K562 (cell line): ENCODE results near the gene CRABP2. TPM values are rescaled to one million over a fixed set of nuclear protein-coding genes. Genes with fewer than 3 reads are reported as not detected.

Experiments used
- ATF3 ChIP-seq, 2 experiments: fragments of 450-650 bp in 1 of 2; sonication (generic) in 1 of 2; formaldehyde crosslinking in 1 of 2; IDR thresholded peaks in 1 of 2; conservative IDR thresholded peaks in 1 of 2; 2 replicates each; pipeline versions ENCODE4 v1.6.1 to v1.8.1; 2016 to 2023; ENCODE audit warnings: mild to moderate bottlenecking in 2 of 2, moderate library complexity in 2 of 2, inconsistent platforms in 1 of 2, missing genetic modification reagents in 1 of 2
- CBFA2T3 ChIP-seq: fragments of 450-650 bp; IDR thresholded peaks from 2 replicates; pipeline ENCODE4 v1.6.1; 2017
- CBX2 ChIP-seq: fragments of 200-600 bp; sonication (generic); IDR thresholded peaks from one replicate; pipeline ENCODE4 v1.6.1; 2012; ENCODE audit warnings: mild to moderate bottlenecking, low read length, inconsistent platforms; ENCODE audit not compliant: insufficient read depth, poor library complexity, severe bottlenecking
- ESRRB ChIP-seq: fragments of 250-450 bp; sonication (Bioruptor Pico); IDR thresholded peaks from 2 replicates; pipeline ENCODE4 v1.5.0; 2020; ENCODE audit warnings: mild to moderate bottlenecking, moderate library complexity, borderline replicate concordance
- FIP1L1 ChIP-seq: fragments of 200-400 bp; formaldehyde crosslinking; IDR thresholded peaks from 2 replicates; pipeline ENCODE4 v1.6.1; 2018; ENCODE audit warnings: mild to moderate bottlenecking, low read depth, low read length; ENCODE audit not compliant: poor library complexity, severe bottlenecking
- FOXK1 ChIP-seq: sonication (generic); formaldehyde crosslinking; IDR thresholded peaks from 2 replicates; pipeline ENCODE4 v1.8.0; 2022; ENCODE audit warnings: missing genetic modification reagents, mild to moderate bottlenecking, borderline replicate concordance
- GATAD2A ChIP-seq: fragments of 450-650 bp; IDR thresholded peaks from 2 replicates; pipeline ENCODE4 v1.6.1; 2017
- KDM2B ChIP-seq: fragments of 250-450 bp; sonication (Bioruptor Pico); IDR thresholded peaks from 2 replicates; pipeline ENCODE4 v1.8.0; 2021; ENCODE audit warnings: mild to moderate bottlenecking, moderate library complexity
- MECOM ChIP-seq: fragments of 250-450 bp; sonication (Bioruptor Pico); IDR thresholded peaks from 2 replicates; pipeline ENCODE4 v1.8.0; 2022; ENCODE audit warnings: inconsistent platforms
- NKRF ChIP-seq: fragments of 450-650 bp; IDR thresholded peaks from 2 replicates; pipeline ENCODE4 v1.6.1; 2016; ENCODE audit warnings: borderline replicate concordance
- PHB ChIP-seq: fragments of 250-450 bp; sonication (Bioruptor Pico); IDR thresholded peaks from 2 replicates; pipeline ENCODE4 v1.5.0; 2021
- POLR2AphosphoS5 ChIP-seq: IDR thresholded peaks from 2 replicates; pipeline ENCODE4 v1.6.1; 2011; ENCODE audit warnings: mild to moderate bottlenecking, low read depth, low read length, moderate library complexity; ENCODE audit not compliant: control insufficient read depth, insufficient read depth
- PYGO2 ChIP-seq: fragments of 450-650 bp; IDR thresholded peaks from 2 replicates; pipeline ENCODE4 v1.6.1; 2016; ENCODE audit warnings: mild to moderate bottlenecking, missing genetic modification characterization, moderate library complexity, missing compliant biosample characterization
- SMARCB1 ChIP-seq: IDR thresholded peaks from 2 replicates; pipeline ENCODE4 v1.6.1; 2011; ENCODE audit warnings: improper control_type of control experiment, low read depth; ENCODE audit not compliant: insufficient read length
- SMC3 ChIP-seq: conservative IDR thresholded peaks from 2 replicates; pipeline ENCODE4 v1.6.1; 2011; ENCODE audit warnings: low read depth, low read length, improper control_type of control experiment; ENCODE audit not compliant: insufficient read depth
- SRSF7 ChIP-seq: fragments of 200-400 bp; formaldehyde crosslinking; optimal IDR thresholded peaks from 2 replicates; pipeline ENCODE3; 2017; ENCODE audit warnings: mild to moderate bottlenecking, low read depth, low read length
- UBTF ChIP-seq, 2 experiments: IDR thresholded peaks; 2 replicates each; pipeline ENCODE4 v1.6.1; 2012; ENCODE audit warnings: improper control_type of control experiment in 2 of 2, low read depth in 2 of 2, low read length in 2 of 2, borderline replicate concordance in 1 of 2
- ZNF140 ChIP-seq: fragments of 250-450 bp; sonication (Bioruptor Pico); IDR thresholded peaks from 2 replicates; pipeline ENCODE4 v1.8.0; 2021; ENCODE audit warnings: moderate library complexity, mild to moderate bottlenecking, inconsistent platforms
- ZNF584 ChIP-seq: fragments of 200-800 bp; sonication (Bioruptor generic); IDR thresholded peaks from 2 replicates; pipeline ENCODE4 v1.6.1; 2016; ENCODE audit warnings: low read depth, mild to moderate bottlenecking, missing genetic modification characterization, missing compliant biosample characterization
- ZNF639 ChIP-seq, 2 experiments: fragments of 200-800 bp in 1 of 2; sonication (Bioruptor generic) in 1 of 2; sonication (generic) in 1 of 2; formaldehyde crosslinking in 1 of 2; IDR thresholded peaks in 1 of 2; conservative IDR thresholded peaks in 1 of 2; 2 replicates each; pipeline versions ENCODE4 v1.5.0 to v1.6.1; 2016 to 2020; ENCODE audit warnings: missing compliant biosample characterization in 1 of 2, missing genetic modification characterization in 1 of 2, missing genetic modification reagents in 1 of 2
- polyA plus RNA-seq, 8 experiments: library from polyadenylated mRNA; depleted of rRNA in 4 of 8; stranded (reverse) in 5 of 8; unstranded in 3 of 8; fragments of >200 nt; fragmentation: Nextera tagmentation in 2 of 8; fragmentation: Illumina TruSeq in 1 of 8; extraction: Ambion mirVana in 2 of 8; extraction: Trizol in 1 of 8; gene quantifications; 2 replicates each; pipeline versions ENCODE4 v1.2.1 to v1.2.3, GENCODE V29; 2011 to 2014; ENCODE audit warnings: inconsistent platforms in 1 of 8, missing spikeins in 1 of 8
- total RNA-seq, 7 experiments: library from RNA; depleted of rRNA in 6 of 7; stranded (reverse); fragments of >200 nt in 6 of 7; fragmentation: Illumina TruSeq in 2 of 7; extraction: Trizol in 2 of 7; gene quantifications; 2 replicates each; pipeline versions ENCODE4 v1.2.1 to v1.2.3, GENCODE V29; 2011 to 2021; ENCODE audit warnings: low replicate concordance in 1 of 7

The CRABP2 gene
- total and polyA plus RNA-seq, 9 of the 15 experiments (the other 6 are each of a cell fraction or from before 2014, with no cell fraction given): 0.30 to 2.5 (median 0.82) TPM

DNA sequence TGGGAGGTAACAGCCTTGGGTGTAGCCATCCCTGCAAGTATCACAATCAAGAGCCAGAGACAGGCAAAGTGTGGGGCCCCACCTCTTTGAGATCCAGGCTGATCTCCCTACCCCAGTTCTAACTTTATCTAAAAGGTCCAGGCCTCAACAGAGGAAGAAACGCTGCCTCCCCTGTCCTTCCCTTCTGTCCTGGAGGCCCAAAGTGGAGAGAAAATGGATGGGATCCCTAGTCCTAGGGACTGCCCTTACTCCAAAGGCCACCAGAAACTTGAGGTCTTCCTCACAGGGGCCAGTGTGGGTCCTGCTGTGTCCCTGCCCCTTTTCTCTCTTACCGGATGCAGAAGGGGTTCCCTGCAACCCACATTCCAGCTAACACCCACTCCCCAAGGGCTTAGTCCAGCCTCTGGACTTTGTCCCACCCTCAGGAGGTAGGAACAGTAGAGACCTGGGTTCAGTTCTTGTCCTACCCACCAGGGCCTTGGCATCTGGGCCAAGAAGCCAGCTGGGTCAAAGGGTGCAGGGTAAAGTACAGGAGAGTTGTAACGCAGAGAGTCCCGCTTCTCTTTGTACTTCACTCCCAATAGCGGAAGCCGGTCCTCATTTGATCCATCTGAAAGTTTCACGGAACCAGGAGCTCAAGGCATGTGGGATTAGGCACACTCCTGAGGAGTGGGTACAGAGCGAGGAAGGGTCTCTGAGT, 44.2 kb upstream of the CRABP2 start (continued):
- TF ChIP-seq ATF3 (IDR thresholded peaks at IDR 0.05) (no peak), ATF3 (CRISPR knock-in tag; conservative IDR thresholded peaks at IDR 0.05) (0 out of 2 replicates have a peak, but pooled peaks have one; percentile 26), ZNF584 (CRISPR knock-in tag) (no peak), POLR2AphosphoS5 (peak; percentile 17; the same call in 1 of the 2 replicates), PYGO2 (tag) (no peak), ESRRB (CRISPR knock-in tag) (no peak), GATAD2A (no peak), NKRF (no peak), CBX2 (no peak), ZNF639 (CRISPR knock-in tag; conservative IDR thresholded peaks at IDR 0.05 in 1 of 2, IDR thresholded peaks at IDR 0.05 in 1 of 2) (no peak), SMARCB1 (no peak), CBFA2T3 (peak; percentile 70), MECOM (CRISPR knock-in tag) (no peak), KDM2B (CRISPR knock-in tag) (no peak), FIP1L1 (no peak), FOXK1 (peak; percentile 70; the same call in 1 of the 2 replicates), SRSF7 (no peak), ZNF140 (CRISPR knock-in tag) (no peak), SMC3 (no peak), PHB (CRISPR knock-in tag) (peak; percentile 30; the same call in 1 of the 2 replicates), UBTF (IDR thresholded peaks at IDR 0.05; ENCODE audit: borderline replicate concordance in 1 of 2, low read depth in 2 of 2, low read length in 2 of 2) (0 out of 4 replicates have a peak, but pooled peaks of 1 of the 2 experiments have one; percentile 53)
